ENCODE data around the gene APOD.

The APOD gene

DNA sequence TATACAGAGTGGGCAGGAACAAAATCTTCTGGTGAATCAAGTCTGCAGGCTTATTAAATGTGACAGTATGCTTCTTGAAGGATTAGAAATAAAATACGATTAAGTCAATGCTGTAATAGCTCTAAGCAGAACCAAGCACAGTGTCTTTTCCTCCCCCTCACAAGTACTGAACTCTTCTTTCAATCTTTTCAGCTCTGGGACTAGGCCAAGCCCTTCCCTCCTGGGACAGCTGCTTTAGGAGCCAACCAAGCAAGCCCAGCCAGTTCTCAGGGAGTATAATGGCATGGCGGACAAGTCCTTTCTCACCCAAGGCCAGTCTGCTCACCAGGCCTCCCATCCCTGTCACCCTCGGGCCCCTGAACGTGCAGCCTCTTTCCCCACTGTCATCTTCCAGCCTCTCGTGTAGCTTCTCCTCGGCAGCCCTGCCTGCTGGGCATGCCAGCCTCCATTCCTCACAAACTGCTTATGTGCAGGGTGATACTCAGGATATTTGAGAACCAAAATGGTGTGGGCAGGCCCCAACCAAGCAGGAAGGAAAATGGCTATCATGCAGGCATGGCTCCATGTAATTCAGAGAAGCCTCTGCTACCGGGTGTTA lies 32.3 kb downstream of the APOD start:
- DNase-seq: no peak

DNA sequence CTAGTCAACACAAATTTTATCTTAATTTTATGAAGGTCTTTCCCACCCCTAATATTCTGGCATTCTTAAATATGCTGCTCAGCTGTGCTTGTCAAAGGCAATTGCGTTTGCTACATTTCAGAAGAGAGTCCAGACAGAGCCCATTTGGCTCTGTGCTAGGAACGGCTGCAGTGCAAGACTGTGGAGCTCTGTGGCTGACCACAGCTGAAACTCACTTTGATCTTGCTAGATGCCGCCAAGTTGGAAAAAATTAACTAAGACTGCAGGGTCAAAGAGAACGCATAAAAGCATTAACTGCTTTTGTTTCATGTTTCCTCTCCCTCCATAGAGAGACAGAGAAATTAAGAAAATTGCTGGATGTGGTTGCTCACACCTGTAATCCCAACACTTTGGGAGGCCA lies 33.0 kb downstream of the APOD start:
- DNase-seq: peak; percentile 45

DNA sequence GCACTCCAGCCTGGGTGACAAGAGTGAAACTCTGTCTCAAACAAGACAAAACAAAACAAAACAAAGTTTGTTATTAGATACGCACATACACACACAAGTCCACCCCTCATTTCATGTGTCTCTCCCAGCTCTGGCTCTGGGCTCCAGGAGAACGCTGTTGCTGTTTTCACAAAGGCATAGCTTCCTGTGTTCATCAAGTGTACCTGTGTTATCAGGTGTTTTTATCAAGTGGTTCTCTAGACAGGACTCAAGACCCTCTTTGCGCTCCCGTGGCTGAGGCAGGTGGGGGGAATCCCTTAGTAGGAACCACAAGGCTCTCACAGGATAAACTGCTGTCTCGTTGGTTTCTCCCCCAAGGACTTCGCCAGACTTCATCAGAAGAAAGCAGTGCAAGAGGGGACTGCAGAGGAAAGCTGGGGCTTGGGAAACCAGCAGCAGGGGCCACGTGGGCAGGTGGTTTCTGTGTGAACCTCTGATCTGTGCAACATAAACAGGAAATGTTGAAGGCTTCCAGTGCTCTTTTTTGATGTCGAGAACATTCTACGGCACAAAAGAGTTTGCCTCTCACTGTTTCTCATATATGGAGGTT lies 33.7 kb downstream of the APOD start:
- peak; percentile 88 for DNase-seq

DNA sequence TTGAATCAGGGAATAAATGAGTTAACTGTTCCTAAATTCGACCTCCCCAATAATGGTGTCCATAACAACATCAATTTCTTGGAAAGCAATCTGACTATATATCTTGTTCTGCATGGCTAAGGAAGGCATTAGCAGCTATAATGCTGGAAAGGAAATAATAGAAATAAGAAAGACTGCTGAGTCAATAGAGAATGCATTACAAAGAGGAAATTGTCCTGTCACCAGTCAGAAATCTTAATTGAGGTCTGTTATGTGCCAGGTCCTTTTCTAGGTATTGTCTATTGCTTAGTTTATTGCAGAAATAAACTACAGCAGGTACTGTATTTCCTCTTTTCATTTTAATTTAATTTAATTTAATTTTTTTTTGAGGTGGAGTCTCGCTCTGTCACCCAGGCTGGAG lies 34.8 kb downstream of the APOD start:
- DNase-seq: peak; percentile 27

- DNase-seq: peak; percentile 24
These were observed 35.2 kb downstream of the APOD start for GRCh38 chr3:195548501-195548900.

DNA sequence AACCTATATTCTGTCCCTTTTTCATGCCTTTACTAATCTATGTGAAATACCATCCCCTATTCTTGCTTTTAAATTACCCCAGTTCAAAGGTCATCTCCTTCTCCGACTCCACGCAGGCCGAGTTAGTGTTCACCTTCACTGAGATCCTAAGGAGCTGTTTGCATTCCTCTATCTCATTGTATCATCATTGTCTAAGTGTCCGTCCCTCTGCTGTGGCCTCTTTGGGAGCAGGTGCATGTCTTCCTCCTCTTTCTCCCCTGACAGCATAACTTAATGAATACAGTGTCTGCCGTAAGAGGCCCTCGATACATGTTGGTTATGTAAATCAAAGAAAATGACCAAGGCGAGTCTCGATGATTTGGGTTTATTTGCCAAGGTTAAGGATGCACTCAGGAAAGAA lies 35.7 kb downstream of the APOD start:
- no peak for DNase-seq

DNA sequence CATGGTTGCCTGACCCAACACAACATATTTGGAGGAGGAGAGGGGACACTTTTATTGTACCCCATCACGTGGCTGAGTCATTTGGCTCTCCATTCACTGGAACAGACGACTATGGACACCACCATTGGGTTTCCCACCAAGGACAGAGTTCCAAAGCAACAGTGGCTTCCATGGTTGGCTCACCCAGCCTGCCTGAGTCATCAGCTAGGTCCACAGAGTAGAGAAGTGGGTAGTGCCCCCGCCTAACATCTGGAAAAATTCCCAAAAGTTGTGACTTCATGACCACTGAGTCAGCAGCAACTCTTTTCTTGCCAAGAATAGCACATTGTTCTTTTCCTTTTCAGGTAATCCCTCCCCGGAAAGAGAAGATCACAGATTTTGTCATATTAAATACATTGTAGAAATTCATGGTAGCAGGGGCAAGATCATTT lies 37.6 kb downstream of the APOD start:
- no peak for DNase-seq

GRCh38 chr3:195544634-195545033 lies 39.1 kb downstream of the APOD start:
- no peak for DNase-seq

- no peak for DNase-seq
These were observed 39.6 kb downstream of the APOD start for GRCh38 chr3:195544230-195544536.

DNA sequence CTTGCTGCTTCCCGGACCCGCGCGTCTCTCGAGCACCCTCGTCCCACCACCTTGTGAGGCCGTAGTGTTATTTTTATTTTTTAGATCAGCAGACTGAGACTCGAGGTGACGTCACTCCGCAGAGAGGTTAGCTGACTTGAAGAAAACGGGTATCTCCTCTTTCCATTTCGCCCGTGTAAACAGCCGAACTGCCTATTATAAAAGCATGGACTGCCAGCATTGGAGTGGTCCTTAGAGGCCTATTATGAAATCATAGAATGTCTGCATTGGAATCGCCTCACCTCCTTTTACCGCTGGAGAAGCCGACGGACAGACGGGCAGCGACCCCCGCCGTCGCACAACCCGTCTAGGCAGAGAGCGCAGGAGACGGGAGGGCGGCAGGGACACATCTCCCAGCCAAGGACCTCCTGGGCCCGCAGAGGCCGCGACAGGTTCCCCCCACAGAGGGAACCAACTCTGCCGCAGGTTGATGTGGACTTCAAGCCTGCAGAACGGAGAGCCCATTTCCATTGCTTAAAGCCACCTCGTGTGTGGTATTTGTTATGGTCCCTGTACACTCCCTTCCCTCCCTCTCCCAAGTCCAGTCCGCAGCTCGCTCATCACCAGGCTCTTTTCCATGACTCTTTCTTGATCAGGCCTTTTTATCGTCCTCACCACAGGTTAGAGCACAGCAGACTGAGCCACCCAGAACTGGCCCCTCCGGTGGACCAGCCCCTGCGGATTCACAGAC lies 40.1 kb downstream of the APOD start:
- no peak for DNase-seq

DNA sequence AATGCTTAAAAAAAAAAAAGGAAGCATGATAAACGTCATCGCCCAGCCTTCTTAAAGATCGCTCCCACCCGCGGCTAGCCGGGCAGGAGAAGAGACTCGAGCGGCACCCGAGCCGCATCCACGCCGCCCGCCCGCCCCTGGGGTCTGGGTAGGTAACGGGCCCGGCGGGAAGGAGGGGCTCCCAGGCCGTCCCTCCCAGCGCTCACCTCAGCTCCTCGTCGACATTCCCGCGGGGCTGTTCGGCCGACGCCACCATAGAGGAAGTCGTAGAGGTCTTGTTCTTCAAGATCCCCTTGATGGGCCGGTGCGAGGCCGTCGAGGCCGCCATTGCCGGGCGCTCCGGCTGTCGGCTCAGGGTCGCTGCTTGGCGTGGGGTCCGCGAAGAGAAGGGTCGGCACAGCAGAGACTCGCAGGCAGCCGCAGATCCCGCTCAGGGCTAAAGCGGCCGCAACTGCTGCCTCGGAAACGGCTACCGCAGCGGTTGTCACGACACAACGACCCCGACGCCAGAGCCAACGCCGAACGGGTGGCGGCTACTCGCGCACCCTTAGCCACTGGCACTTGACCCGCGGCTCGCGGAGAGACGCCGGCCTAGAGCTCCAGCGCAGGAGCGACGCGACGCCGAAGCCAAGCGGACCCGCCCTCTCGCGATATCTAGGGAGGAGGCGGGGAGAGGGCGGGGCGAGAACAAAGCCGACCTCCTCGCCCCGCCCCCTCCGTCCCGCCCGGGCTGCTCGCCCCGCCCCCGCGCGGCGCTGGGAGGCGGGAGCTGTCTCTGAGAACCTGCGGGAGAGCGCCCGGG lies 40.8 kb downstream of the APOD start, which contains the start of gene PPP1R2:
PPP1R2 (minus strand) TSS at position 628 of the 802 bp plus-strand sequence; CDS start at position 328, 300 bp downstream.
- DNase-seq: peak; percentile 91

DNA sequence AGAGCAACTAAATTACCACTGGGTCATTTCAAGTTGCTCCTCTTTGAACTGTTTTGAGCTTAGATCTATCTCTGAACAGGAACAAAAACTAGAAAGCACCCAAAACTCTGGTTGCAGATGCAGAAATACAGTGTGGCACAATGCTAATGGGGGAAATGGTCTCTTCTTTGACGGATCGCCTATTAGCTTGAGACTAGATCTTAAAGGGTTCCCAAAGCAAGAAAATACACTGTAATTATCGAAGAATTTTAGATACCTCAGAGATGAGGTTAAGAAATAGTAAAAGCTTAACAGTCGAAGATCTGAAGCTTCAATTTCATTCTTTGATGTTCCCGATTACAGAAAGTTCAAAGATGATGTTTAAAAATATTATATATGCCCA lies 41.4 kb downstream of the APOD start:
- peak; percentile 27 for DNase-seq

DNA sequence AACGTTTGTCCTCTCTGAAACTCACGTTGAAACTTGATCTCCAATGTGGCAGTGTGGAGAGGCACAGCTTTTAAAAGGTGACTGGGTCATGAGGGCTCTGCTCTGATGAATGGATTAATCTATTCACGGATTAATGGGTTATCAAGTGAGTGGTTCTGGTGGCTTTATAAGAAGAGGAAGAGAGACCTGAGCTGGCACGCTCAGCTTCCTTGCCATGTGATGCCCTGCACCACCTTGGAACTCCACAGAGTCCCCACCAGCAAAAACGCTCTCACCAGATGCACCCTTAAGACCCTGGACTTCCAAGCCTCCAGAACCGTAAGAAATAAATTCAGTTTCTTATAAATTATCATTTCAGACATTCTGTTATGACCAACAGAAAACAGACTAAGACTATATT lies 43.2 kb downstream of the APOD start:
- DNase-seq: peak; percentile 31

- no peak for DNase-seq
These were observed 43.7 kb downstream of the APOD start for GRCh38 chr3:195540027-195540426.

DNA sequence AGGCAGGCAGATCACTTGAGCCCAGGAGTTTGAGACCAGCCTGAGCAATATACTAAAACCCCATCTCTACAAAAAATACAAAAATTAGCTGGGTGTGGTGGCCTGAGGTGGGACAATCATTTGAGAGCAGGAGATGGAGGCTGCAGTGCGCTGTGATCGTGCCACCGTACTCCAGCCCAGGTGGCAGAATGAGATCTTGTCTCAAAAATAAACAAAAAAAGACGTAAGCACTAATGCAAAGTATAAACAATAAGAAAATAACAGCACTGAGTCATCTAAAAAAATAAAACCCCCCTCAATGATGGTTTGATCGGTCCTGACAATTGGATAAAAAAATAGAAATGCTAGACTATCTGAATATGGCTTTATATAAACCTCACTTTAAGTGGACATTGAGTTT lies 44.3 kb downstream of the APOD start:
- DNase-seq: no peak

DNA sequence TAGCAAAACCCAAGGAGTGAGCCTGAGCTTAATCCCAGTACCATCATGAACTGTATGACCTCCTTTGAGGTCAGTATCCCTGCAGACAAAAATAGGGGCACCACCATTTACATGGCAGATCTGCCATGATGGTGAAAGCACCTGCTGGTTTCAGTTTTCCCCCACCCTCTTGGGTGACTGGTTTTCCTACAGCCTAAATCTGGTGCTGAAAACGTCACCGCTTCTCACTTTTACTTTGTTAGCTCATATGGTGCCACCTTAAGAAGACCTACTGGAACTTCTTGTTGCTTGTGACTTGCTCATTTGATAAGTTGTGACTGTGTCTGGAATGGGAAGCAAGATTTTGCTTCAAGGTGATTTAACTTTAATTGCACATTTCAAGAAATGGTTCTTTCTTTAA lies 45.7 kb downstream of the APOD start:
- peak; percentile 62 for DNase-seq

DNA sequence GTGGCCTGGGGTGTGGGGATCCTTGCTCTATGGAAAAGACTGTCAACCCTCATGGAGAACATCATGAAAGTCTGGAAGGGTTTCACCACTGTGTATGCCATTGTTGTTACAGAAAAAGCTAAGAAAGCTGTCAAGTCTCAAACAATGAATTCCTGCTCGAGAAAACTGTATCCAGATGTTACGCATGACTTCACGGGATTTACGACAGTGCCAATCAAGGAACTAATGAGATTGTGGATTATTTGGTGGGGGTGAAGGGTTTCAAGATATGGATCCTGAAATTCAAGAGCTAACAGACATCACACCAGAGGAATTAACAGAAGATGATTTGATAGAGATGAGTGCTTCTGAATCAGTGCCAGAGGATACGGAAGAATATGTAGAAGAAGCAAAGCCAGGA lies 48.4 kb downstream of the APOD start:
- DNase-seq: no peak

DNA sequence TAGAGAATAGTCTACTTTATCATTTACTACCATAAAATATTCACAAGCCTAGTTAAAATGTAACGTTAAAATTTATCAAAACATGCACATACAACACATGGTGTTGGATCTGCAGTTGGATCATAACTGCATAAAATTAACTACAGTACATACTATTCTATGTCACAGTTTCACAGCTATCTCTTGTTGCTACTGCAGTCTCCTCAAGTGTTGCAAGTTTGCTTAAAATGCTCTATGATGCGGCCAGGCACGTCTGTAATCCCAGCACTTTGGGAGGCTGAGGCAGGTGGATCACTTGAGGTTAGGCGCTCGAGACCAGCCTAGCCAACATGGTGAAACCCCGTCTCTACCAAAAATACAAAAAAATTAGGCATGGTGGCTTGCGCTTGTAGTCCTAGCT lies 50.9 kb downstream of the APOD start:
- DNase-seq: no peak

GRCh38 chr3:195532345-195532744 lies 51.4 kb downstream of the APOD start:
- DNase-seq: no peak

DNA sequence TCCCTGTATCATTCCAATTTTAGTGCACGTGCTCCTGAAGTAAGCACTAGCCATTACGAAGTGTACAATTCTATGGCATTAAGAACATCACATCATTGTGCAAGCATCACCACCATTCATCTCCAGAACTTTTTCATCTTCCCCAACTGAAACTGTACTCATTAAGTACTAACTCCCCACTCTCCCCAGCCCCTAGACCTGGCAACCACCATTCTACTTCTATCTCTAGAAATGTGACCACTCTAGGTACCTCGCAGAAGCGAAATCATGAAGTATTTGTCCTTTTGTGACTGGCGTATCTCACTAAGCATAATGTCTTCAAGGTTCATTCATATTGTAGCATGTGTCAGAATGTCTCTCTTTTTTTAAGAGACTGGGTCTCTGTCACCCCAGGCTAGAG lies 52.1 kb downstream of the APOD start:
- DNase-seq: no peak

DNA sequence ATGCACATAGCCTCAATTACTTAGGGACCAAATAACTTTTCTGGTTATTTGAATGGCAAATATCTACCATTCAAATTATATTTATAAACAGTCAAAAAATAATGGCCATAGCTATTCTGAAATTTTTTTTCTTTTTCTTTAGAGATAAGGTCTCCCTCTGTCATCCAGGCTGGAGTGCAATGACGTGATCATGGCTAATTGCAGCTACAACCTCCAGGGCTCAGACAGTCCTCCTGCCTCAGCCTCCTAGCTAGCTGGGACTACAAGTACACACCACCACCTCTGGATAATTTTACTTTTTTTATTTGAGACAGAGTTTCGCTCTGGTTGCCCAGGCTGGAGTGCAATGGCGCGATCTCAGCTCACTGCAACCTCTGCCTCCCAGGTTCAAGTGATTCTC lies 57.2 kb downstream of the APOD start:
- DNase-seq: no peak

DNA sequence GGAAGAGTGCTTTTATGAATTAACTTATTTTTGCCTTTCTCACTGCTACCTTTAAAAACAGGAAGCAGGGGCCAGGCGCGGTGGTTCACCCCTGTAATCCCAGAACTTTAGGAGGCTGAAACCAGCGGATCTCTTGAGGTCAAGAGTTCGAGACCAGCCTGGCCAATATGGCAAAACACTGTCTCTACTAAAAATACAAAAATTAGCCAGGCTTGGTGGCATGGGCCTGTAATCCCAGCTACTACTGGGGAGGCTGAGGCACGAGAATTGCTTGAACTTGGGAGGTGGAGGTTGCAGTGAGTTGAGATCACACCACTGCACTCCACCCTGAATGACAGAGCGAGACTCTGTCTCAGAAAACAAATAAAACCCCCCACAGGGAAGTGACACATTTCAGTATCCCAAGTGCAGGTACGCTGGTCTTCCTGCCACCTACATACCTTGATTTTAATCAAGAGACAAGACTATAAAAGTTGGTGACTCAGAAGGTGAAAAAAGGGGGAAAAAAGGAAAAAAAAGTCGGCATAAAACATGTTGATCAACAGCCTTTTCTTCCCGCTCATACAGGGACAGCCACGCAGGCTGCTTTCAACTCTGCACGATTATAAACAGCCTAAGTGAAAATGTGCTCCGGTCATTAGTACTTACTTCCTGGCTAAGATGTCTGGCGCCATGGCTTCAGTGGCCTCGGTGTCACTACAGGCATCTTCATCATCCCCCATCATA lies 59.4 kb downstream of the APOD start:
- DNase-seq: peak; percentile 31

All from CD4-positive, alpha-beta T cell treated with Interleukin-12 subunit alpha and Interleukin-12 subunit beta, for 1 hour (primary cell).